Liver (tissue), 9 donors: ENCODE results near the gene IQSEC1. TPM values are rescaled to one million over a fixed set of nuclear protein-coding genes. Genes with fewer than 3 reads are reported as not detected.

Experiments used
- DNase-seq: peaks from one replicate; pipeline ENCODE4 v3.0.0-alpha.2; 2017; ENCODE audit warnings: low spot score
- H3K27ac ChIP-seq, 2 donors: one replicate each; pipeline ENCODE4 v1.7.0; 2013; ENCODE audit warnings: inconsistent platforms in 2 of 2, low read length in 2 of 2, control low read depth in 1 of 2, low read depth in 1 of 2, mild to moderate bottlenecking in 1 of 2
- H3K27me3 ChIP-seq, 4 donors: one replicate each; pipeline versions ENCODE4 v1.6.1 to v1.7.0; 2013; ENCODE audit warnings: low read length in 3 of 4, inconsistent platforms in 1 of 4, mild to moderate bottlenecking in 1 of 4, moderate library complexity in 1 of 4; ENCODE audit not compliant: control insufficient read depth in 4 of 4, insufficient read depth in 4 of 4
- H3K36me3 ChIP-seq, 4 donors: one replicate each; pipeline versions ENCODE4 v1.6.1 to v1.7.0; 2013; ENCODE audit warnings: low read length in 3 of 4, mild to moderate bottlenecking in 3 of 4, low read depth in 1 of 4, moderate library complexity in 1 of 4; ENCODE audit not compliant: control insufficient read depth in 4 of 4, insufficient read depth in 3 of 4
- H3K4me1 ChIP-seq, 4 donors: one replicate each; pipeline versions ENCODE4 v1.6.1 to v1.7.0; 2013; ENCODE audit warnings: low read length in 3 of 4, mild to moderate bottlenecking in 3 of 4, moderate library complexity in 1 of 4; ENCODE audit not compliant: control insufficient read depth in 4 of 4, insufficient read depth in 4 of 4
- H3K4me3 ChIP-seq, 3 donors: one replicate each; pipeline versions ENCODE4 v1.6.1 to v1.7.0; 2013; ENCODE audit warnings: low read length in 3 of 3, control low read depth in 1 of 3, low read depth in 1 of 3, mild to moderate bottlenecking in 1 of 3
- H3K9ac ChIP-seq, 2 donors: one replicate each; pipeline ENCODE4 v1.7.0; 2013; ENCODE audit warnings: low read length in 2 of 2, mild to moderate bottlenecking in 2 of 2, moderate library complexity in 2 of 2, control low read depth in 1 of 2, low read depth in 1 of 2
- H3K9me3 ChIP-seq, 4 donors: one replicate each; pipeline versions ENCODE4 v1.6.1 to v1.7.0; 2013; ENCODE audit warnings: low read length in 3 of 4; ENCODE audit not compliant: control insufficient read depth in 4 of 4
- EGR1 ChIP-seq, 2 donors: IDR thresholded peaks; 2 replicates each; pipeline ENCODE4 v1.6.1; 2016 to 2018; ENCODE audit warnings: antibody characterized with exemption in 2 of 2, low read depth in 2 of 2
- FOXA2 ChIP-seq: IDR thresholded peaks from 2 replicates; pipeline ENCODE4 v1.6.1; 2016; ENCODE audit warnings: antibody characterized with exemption
- GABPA ChIP-seq, 2 donors: IDR thresholded peaks in 1 of 2; conservative IDR thresholded peaks in 1 of 2; 2 replicates each; pipeline ENCODE4 v1.6.1; 2016; ENCODE audit warnings: antibody characterized with exemption in 2 of 2, mild to moderate bottlenecking in 1 of 2, moderate library complexity in 1 of 2
- HNF4A ChIP-seq, 2 donors: conservative IDR thresholded peaks; 2 replicates each; pipeline ENCODE4 v1.6.1; 2016; ENCODE audit warnings: antibody characterized with exemption in 2 of 2, mild to moderate bottlenecking in 2 of 2
- HNF4G ChIP-seq: IDR thresholded peaks from 2 replicates; pipeline ENCODE4 v1.6.1; 2016; ENCODE audit warnings: antibody characterized with exemption
- NR2F2 ChIP-seq: IDR thresholded peaks from 2 replicates; pipeline ENCODE4 v1.6.1; 2016; ENCODE audit warnings: antibody characterized with exemption
- RAD21 ChIP-seq, 2 donors: IDR thresholded peaks; 2 replicates each; pipeline ENCODE4 v1.6.1; 2016; ENCODE audit warnings: antibody characterized with exemption in 2 of 2, mild to moderate bottlenecking in 2 of 2
- RXRA ChIP-seq, 2 donors: IDR thresholded peaks; 2 replicates each; pipeline ENCODE4 v1.6.1; 2017 to 2018; ENCODE audit warnings: antibody characterized with exemption in 2 of 2, mild to moderate bottlenecking in 1 of 2
- SP1 ChIP-seq: IDR thresholded peaks from 2 replicates; pipeline ENCODE4 v1.6.1; 2018; ENCODE audit warnings: antibody characterized with exemption, mild to moderate bottlenecking
- TAF1 ChIP-seq: conservative IDR thresholded peaks from 2 replicates; pipeline ENCODE4 v1.6.1; 2016; ENCODE audit warnings: antibody characterized with exemption, mild to moderate bottlenecking
- YY1 ChIP-seq: IDR thresholded peaks from 2 replicates; pipeline ENCODE4 v1.6.1; 2016; ENCODE audit warnings: antibody characterized with exemption, mild to moderate bottlenecking
- WGBS: extraction: QIAGEN DNeasy Blood & Tissue Kit; methylation state at CpG from one replicate; pipeline ENCODE4 v1.1.7; 2013; 5-methylcytosine and 5-hydroxymethylcytosine counted together
- polyA plus RNA-seq, 2 donors: library from polyadenylated mRNA; stranded (reverse) in 1 of 2; unstranded in 1 of 2; fragments of 200-250 nt in 1 of 2; fragments of >200 nt in 1 of 2; fragmentation: Nextera tagmentation in 1 of 2; extraction: Ambion mirVana in 1 of 2; gene quantifications; one replicate each; pipeline versions ENCODE4 v1.2.1 to v1.2.3, GENCODE V29; 2013 to 2015
- total RNA-seq, 2 donors: library from RNA; depleted of rRNA; stranded (reverse); fragments of >200 nt; gene quantifications; one replicate each; pipeline ENCODE4 v1.2.3, GENCODE V29; 2014
- TF ChIP-seq, protein P1 (sequence below): IDR thresholded peaks from 2 replicates; pipeline ENCODE4 v1.6.1; 2016; ENCODE audit warnings: antibody characterized with exemption, mild to moderate bottlenecking
- TF ChIP-seq, protein P2 (sequence below): fragments of 150-350 bp; IDR thresholded peaks from 2 replicates; pipeline ENCODE4 v1.5.1; 2017; ENCODE audit warnings: improper control_type of control experiment, low read depth, low read length; ENCODE audit not compliant: missing input control
- TF ChIP-seq, protein P3 (sequence below): IDR thresholded peaks from 2 replicates; pipeline ENCODE4 v1.6.1; 2016; ENCODE audit warnings: antibody characterized with exemption
- TF ChIP-seq, protein P4 (sequence below): IDR thresholded peaks from 2 replicates; pipeline ENCODE4 v1.6.1; 2016; ENCODE audit warnings: antibody characterized with exemption
- donor health status: healthy.
- donor health status: healthy.
- donor health status: healthy.
- donor health status: healthy.
- donor health status: healthy.

IQSEC1 gene
- total and polyA plus RNA-seq, 4 donors, result 12.7 to 56.0 (median 36.2) TPM

DNA sequence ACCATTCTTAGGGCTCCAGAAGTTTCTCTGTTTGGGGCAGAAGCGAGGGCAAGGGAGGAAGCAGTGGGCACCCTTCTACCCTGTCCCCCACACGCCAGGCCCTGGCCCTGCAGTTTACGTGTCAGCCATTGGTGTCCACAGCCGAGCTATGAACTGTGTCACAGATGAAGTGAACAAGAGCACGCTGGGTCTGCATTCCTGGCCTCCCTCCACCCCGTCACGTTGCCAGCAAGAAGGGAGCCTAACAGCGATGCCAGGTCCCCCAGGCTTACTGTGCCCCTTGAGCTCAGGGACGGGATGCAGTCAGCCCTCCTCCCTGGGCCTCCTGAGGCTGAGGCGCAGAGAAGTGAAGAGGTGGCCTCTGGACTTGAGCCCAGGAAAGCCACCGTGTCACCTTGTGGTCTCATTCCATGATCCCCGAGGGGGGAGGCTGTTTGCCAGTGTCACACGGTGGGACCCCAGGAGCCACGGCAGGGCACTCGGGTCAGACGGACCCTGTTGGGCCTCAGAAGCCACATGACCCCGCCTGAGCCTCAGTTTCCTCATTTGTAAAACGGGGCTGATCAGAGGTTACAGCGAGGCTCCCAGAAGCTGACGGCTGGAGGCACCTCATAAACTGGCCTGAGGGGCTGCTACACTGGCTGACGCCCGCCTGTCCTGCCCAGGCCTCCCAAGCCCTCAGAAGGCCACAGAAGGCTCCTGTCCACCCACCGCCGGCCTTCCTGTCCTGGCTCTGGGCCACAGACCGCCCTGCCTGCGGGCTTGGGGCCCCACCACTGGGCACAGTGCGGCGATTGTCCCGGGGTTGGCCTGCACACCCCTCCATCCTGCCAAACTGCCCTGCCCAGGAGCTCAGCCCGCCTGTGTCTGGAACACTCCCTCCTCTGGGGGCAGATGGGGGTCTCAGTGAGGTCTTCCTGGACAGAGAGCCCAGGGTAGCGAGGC, 18.6 kb downstream of the IQSEC1 start:
- 94% methylated on average over 31 of the region's 31 CpGs for WGBS

DNA sequence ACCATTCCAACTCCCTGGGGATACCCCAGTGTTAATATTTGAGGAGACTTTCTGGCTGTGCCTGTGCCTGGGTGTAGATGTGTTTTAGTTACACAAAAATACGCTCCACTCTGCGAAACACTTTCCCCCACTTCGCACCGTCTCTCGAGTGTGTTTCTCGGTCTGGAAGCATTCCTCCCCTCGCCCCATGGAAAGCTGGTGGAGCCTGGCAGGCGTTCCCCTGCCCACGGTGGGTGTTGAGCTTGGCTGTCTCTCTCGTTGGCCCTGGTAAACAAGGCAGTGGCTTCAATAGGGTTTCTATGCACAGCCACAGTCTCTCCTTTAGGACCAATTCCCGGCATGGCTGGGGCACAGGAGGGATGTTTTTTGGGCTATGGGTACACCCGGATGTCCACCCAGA, 19.3 kb downstream of the IQSEC1 start:
- Histone ChIP-seq H3K36me3 (no peaks in the 10 kb centered on the region), H3K4me3 (no peak overlapping the region), H3K9me3 (no peaks in the 10 kb centered on the region), H3K27ac (no peak overlapping the region), H3K27me3 (no peaks in the 10 kb centered on the region), H3K4me1 (no peaks in the 10 kb centered on the region), H3K9ac (no peak overlapping the region)
- 94% methylated on average over 12 of the region's 12 CpGs for WGBS
- no peak for TF ChIP-seq HNF4A (conservative IDR thresholded peaks at IDR 0.05)
- TF ChIP-seq, protein P1, sequence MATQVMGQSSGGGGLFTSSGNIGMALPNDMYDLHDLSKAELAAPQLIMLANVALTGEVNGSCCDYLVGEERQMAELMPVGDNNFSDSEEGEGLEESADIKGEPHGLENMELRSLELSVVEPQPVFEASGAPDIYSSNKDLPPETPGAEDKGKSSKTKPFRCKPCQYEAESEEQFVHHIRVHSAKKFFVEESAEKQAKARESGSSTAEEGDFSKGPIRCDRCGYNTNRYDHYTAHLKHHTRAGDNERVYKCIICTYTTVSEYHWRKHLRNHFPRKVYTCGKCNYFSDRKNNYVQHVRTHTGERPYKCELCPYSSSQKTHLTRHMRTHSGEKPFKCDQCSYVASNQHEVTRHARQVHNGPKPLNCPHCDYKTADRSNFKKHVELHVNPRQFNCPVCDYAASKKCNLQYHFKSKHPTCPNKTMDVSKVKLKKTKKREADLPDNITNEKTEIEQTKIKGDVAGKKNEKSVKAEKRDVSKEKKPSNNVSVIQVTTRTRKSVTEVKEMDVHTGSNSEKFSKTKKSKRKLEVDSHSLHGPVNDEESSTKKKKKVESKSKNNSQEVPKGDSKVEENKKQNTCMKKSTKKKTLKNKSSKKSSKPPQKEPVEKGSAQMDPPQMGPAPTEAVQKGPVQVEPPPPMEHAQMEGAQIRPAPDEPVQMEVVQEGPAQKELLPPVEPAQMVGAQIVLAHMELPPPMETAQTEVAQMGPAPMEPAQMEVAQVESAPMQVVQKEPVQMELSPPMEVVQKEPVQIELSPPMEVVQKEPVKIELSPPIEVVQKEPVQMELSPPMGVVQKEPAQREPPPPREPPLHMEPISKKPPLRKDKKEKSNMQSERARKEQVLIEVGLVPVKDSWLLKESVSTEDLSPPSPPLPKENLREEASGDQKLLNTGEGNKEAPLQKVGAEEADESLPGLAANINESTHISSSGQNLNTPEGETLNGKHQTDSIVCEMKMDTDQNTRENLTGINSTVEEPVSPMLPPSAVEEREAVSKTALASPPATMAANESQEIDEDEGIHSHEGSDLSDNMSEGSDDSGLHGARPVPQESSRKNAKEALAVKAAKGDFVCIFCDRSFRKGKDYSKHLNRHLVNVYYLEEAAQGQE, result no peak
- no peak for TF ChIP-seq RAD21 (IDR thresholded peaks at IDR 0.05)
- no peak for DNase-seq

More for the DNA sequence above, 18.6 kb downstream of the IQSEC1 start:
- no peaks in the 10 kb centered on the region for H3K4me1 ChIP-seq
- no peak for DNase-seq
- no peak for TF ChIP-seq GABPA (IDR thresholded peaks at IDR 0.05 in 1 of 2, conservative IDR thresholded peaks at IDR 0.05 in 1 of 2)
- TF ChIP-seq SP1, result no peak
- no peak for TF ChIP-seq FOXA2
- no peak for TF ChIP-seq HNF4G
- TF ChIP-seq, protein P2, sequence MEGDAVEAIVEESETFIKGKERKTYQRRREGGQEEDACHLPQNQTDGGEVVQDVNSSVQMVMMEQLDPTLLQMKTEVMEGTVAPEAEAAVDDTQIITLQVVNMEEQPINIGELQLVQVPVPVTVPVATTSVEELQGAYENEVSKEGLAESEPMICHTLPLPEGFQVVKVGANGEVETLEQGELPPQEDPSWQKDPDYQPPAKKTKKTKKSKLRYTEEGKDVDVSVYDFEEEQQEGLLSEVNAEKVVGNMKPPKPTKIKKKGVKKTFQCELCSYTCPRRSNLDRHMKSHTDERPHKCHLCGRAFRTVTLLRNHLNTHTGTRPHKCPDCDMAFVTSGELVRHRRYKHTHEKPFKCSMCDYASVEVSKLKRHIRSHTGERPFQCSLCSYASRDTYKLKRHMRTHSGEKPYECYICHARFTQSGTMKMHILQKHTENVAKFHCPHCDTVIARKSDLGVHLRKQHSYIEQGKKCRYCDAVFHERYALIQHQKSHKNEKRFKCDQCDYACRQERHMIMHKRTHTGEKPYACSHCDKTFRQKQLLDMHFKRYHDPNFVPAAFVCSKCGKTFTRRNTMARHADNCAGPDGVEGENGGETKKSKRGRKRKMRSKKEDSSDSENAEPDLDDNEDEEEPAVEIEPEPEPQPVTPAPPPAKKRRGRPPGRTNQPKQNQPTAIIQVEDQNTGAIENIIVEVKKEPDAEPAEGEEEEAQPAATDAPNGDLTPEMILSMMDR, result no peak
- TF ChIP-seq NR2F2, result no peak
- TF ChIP-seq TAF1, result no peak
- TF ChIP-seq, protein P3, sequence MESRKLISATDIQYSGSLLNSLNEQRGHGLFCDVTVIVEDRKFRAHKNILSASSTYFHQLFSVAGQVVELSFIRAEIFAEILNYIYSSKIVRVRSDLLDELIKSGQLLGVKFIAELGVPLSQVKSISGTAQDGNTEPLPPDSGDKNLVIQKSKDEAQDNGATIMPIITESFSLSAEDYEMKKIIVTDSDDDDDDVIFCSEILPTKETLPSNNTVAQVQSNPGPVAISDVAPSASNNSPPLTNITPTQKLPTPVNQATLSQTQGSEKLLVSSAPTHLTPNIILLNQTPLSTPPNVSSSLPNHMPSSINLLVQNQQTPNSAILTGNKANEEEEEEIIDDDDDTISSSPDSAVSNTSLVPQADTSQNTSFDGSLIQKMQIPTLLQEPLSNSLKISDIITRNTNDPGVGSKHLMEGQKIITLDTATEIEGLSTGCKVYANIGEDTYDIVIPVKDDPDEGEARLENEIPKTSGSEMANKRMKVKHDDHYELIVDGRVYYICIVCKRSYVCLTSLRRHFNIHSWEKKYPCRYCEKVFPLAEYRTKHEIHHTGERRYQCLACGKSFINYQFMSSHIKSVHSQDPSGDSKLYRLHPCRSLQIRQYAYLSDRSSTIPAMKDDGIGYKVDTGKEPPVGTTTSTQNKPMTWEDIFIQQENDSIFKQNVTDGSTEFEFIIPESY, result no peak
- no peak for TF ChIP-seq YY1
- TF ChIP-seq EGR1 (IDR thresholded peaks at IDR 0.05; ENCODE audit: low read depth in 2 of 2), result no peak
- no peak for TF ChIP-seq RXRA (IDR thresholded peaks at IDR 0.05)
- TF ChIP-seq, protein P4, sequence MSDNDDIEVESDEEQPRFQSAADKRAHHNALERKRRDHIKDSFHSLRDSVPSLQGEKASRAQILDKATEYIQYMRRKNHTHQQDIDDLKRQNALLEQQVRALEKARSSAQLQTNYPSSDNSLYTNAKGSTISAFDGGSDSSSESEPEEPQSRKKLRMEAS, result no peak
- no peak for TF ChIP-seq HNF4A (conservative IDR thresholded peaks at IDR 0.05)
- no peak overlapping the region for H3K27ac ChIP-seq
- no peaks in the 10 kb centered on the region for H3K27me3 ChIP-seq
- no peak overlapping the region for H3K4me3 ChIP-seq
- no peak overlapping the region for H3K9ac ChIP-seq
- H3K36me3 ChIP-seq, result no peaks in the 10 kb centered on the region
- no peaks in the 10 kb centered on the region for H3K9me3 ChIP-seq
